IMR-90 (cell line): Measurements from ENCODE around the gene PRKN. TPM values are rescaled to one million over a fixed set of nuclear protein-coding genes. Genes with fewer than 3 reads are reported as not detected.

ENCODE experiments used
- ATAC-seq: fragments of 200-7000 bp; cut with Tn5 transposase; 2 replicates; pipeline ENCODE4 v1.9.1; 2020; ENCODE audit warnings: low read depth, mild to moderate bottlenecking, moderate library complexity
- BruUV-seq: library from RNA; stranded (reverse); fragments of 400-500 nt; replicated peaks from 2 replicates; lab custom pipeline; 2021; lab: Mats Ljungman, UMichigan
- CTCF ChIA-PET: fragments of 300-600 bp; formaldehyde crosslinking; extraction: SDS; loops from one replicate; lab custom pipeline; 2021; ENCODE audit warnings: antibody characterized with exemption; lab: Yijun Ruan, JAX
- POLR2A ChIA-PET: fragments of 300-600 bp; sonication (Branson Sonifier 250); formaldehyde crosslinking; loops from one replicate; lab custom pipeline; 2022; ENCODE audit warnings: antibody characterized with exemption; ENCODE audit not compliant: unreplicated experiment; lab: Charles Lee
- DNase-seq: peaks from one replicate; pipeline ENCODE4 v3.0.0; 2013
- H2AFZ ChIP-seq: replicated peaks from 2 replicates; pipeline ENCODE3; 2013; ENCODE audit warnings: low read length, mild to moderate bottlenecking; ENCODE audit not compliant: poor library complexity
- H2AK5ac ChIP-seq: 2 replicates; pipeline ENCODE4 v1.6.1; 2013; ENCODE audit warnings: low read depth, low read length, inconsistent platforms
- H2AK9ac ChIP-seq: replicated peaks from 2 replicates; pipeline ENCODE3; 2013; ENCODE audit warnings: mild to moderate bottlenecking, low read depth, low read length, moderate library complexity; ENCODE audit not compliant: poor library complexity
- H2BK120ac ChIP-seq: 2 replicates; pipeline ENCODE4 v1.6.1; 2013; ENCODE audit warnings: low read depth, low read length, inconsistent platforms
- H2BK15ac ChIP-seq: 3 replicates; pipeline ENCODE4 v1.6.1; 2013; ENCODE audit warnings: low read depth, low read length, inconsistent platforms
- H2BK20ac ChIP-seq: 2 replicates; pipeline ENCODE4 v1.6.1; 2013; ENCODE audit warnings: low read depth, mild to moderate bottlenecking, inconsistent platforms, low read length, moderate library complexity
- H2BK5ac ChIP-seq: 2 replicates; pipeline ENCODE4 v1.6.1; 2013; ENCODE audit warnings: mild to moderate bottlenecking, low read depth, low read length, inconsistent platforms; ENCODE audit not compliant: poor library complexity, severe bottlenecking
- H3K14ac ChIP-seq: replicated peaks from 2 replicates; pipeline ENCODE4 v1.6.1; 2013; ENCODE audit warnings: low read depth, low read length, inconsistent platforms
- H3K18ac ChIP-seq: 2 replicates; pipeline ENCODE4 v1.6.1; 2013; ENCODE audit warnings: low read depth, low read length, control low read depth
- H3K23ac ChIP-seq: 2 replicates; pipeline ENCODE4 v1.6.1; 2013; ENCODE audit warnings: low read depth, low read length, inconsistent platforms
- H3K27ac ChIP-seq: 2 replicates; pipeline ENCODE4 v1.5.1; 2013; ENCODE audit warnings: mild to moderate bottlenecking, control low read depth, low read length; ENCODE audit not compliant: insufficient read depth
- H3K27me3 ChIP-seq: 2 replicates; pipeline ENCODE4 v1.6.1; 2013; ENCODE audit warnings: low read length; ENCODE audit not compliant: control insufficient read depth, insufficient read depth
- H3K36me3 ChIP-seq: 2 replicates; pipeline ENCODE4 v1.6.1; 2013; ENCODE audit warnings: low read length, mixed read lengths; ENCODE audit not compliant: control insufficient read depth, insufficient read depth
- H3K4ac ChIP-seq: 2 replicates; pipeline ENCODE4 v1.6.1; 2013; ENCODE audit warnings: low read depth, low read length, inconsistent platforms
- H3K4me1 ChIP-seq: 2 replicates; pipeline ENCODE4 v1.6.1; 2013; ENCODE audit warnings: low read length, mixed read lengths; ENCODE audit not compliant: control insufficient read depth, insufficient read depth
- H3K4me2 ChIP-seq: 2 replicates; pipeline ENCODE4 v1.6.1; 2013; ENCODE audit warnings: low read depth, mild to moderate bottlenecking, control low read depth, low read length, moderate library complexity
- H3K4me3 ChIP-seq: 2 replicates; pipeline ENCODE4 v1.5.1; 2013; ENCODE audit warnings: low read depth, mild to moderate bottlenecking, control low read depth, low read length, moderate library complexity; ENCODE audit not compliant: insufficient read depth
- H3K56ac ChIP-seq: 2 replicates; pipeline ENCODE4 v1.6.1; 2013; ENCODE audit warnings: low read length, inconsistent platforms; ENCODE audit not compliant: insufficient read depth; ENCODE audit errors: extremely low read depth
- H3K79me1 ChIP-seq, 2 experiments: 2 replicates each; pipeline ENCODE4 v1.6.1; 2013; ENCODE audit warnings: low read length in 2 of 2, inconsistent platforms in 1 of 2, low read depth in 1 of 2
- H3K9ac ChIP-seq: 2 replicates; pipeline ENCODE4 v1.6.1; 2013; ENCODE audit warnings: low read depth, low read length, control low read depth
- H3K9me1 ChIP-seq: 2 replicates; pipeline ENCODE4 v1.6.1; 2013; ENCODE audit warnings: low read length, inconsistent platforms; ENCODE audit not compliant: insufficient read depth
- H3K9me3 ChIP-seq: 2 replicates; pipeline ENCODE4 v1.6.1; 2013; ENCODE audit warnings: low read length; ENCODE audit not compliant: control insufficient read depth, insufficient read depth
- H4K20me1 ChIP-seq: 2 replicates; pipeline ENCODE4 v1.6.1; 2013; ENCODE audit warnings: low read length, inconsistent platforms; ENCODE audit not compliant: insufficient read depth
- H4K5ac ChIP-seq: 2 replicates; pipeline ENCODE4 v1.6.1; 2013; ENCODE audit warnings: mild to moderate bottlenecking, low read depth, low read length, control low read depth
- H4K8ac ChIP-seq, 2 experiments: 2 replicates each; pipeline ENCODE4 v1.6.1; 2013; ENCODE audit warnings: low read depth in 2 of 2, low read length in 2 of 2, control low read depth in 1 of 2, inconsistent platforms in 1 of 2
- H4K91ac ChIP-seq: 2 replicates; pipeline ENCODE4 v1.6.1; 2013; ENCODE audit warnings: low read depth, low read length, inconsistent platforms; ENCODE audit not compliant: insufficient read depth
- BHLHE40 ChIP-seq: fragments of 150-350 bp; IDR thresholded peaks from 2 replicates; pipeline ENCODE4 v1.6.1; 2016; ENCODE audit warnings: mild to moderate bottlenecking, low read depth, low read length
- CEBPB ChIP-seq: IDR thresholded peaks from 2 replicates; pipeline ENCODE4 v1.6.1; 2012; ENCODE audit warnings: low read depth, low read length, improper control_type of control experiment
- MAZ ChIP-seq: IDR thresholded peaks from 2 replicates; pipeline ENCODE4 v1.6.1; 2012; ENCODE audit warnings: low read depth, mild to moderate bottlenecking, low read length, improper control_type of control experiment, moderate library complexity, borderline replicate concordance
- POLR2A ChIP-seq: IDR thresholded peaks from 2 replicates; pipeline ENCODE4 v1.6.1; 2012; ENCODE audit warnings: mild to moderate bottlenecking, low read depth, low read length
- RAD21 ChIP-seq: IDR thresholded peaks from 2 replicates; pipeline ENCODE4 v1.6.1; 2012; ENCODE audit warnings: low read length, improper control_type of control experiment
- WGBS, 2 experiments: methylation state at CpG; one replicate each; pipeline versions ENCODE4 v1.1.5 to v1.1.7; 2013; ENCODE audit warnings: missing lambda C conversion rate in 2 of 2; ENCODE audit not compliant: insufficient read length in 1 of 2; ENCODE audit errors: extremely low coverage in 2 of 2; 5-methylcytosine and 5-hydroxymethylcytosine counted together
- dilution Hi-C: fragments of 300-500 bp; cut with HindIII; formaldehyde crosslinking; loops from one replicate; pipeline ENCODE4 v1.14.3; 2018; ENCODE audit warnings: low sequenced_read_pairs; ENCODE audit not compliant: unreplicated experiment
- in situ Hi-C: fragments of 300-500 bp; cut with MboI; formaldehyde crosslinking; loops from 3 replicates; pipeline ENCODE4 v1.14.3; 2019; ENCODE audit warnings: low sequenced_read_pairs, inconsistent platforms, mixed read lengths
- intact Hi-C: fragments of 100-400 bp; cut with micrococcal nuclease; formaldehyde crosslinking; loops from 2 replicates; pipeline ENCODE4 v1.10.0; 2022
- polyA plus RNA-seq, 3 experiments: library from polyadenylated mRNA; depleted of rRNA; stranded (reverse); fragments of >200 nt; gene quantifications; 2 replicates each; pipeline ENCODE4 v1.2.3, GENCODE V29; 2012; ENCODE audit warnings: low replicate concordance in 1 of 3
- total RNA-seq: library from RNA; depleted of rRNA; stranded (reverse); fragments of >200 nt; gene quantifications from 2 replicates; pipeline ENCODE4 v1.2.3, GENCODE V29; 2012
- TF ChIP-seq, protein P1 (sequence below): fragments of 150-350 bp; IDR thresholded peaks from 2 replicates; pipeline ENCODE4 v1.6.1; 2017; ENCODE audit warnings: mild to moderate bottlenecking, antibody characterized with exemption, low read length, low read depth
- TF ChIP-seq, protein P2 (sequence below): fragments of 150-350 bp; IDR thresholded peaks from 2 replicates; pipeline ENCODE4 v1.6.1; 2016; ENCODE audit warnings: low read depth, mild to moderate bottlenecking, low read length, moderate library complexity, borderline replicate concordance

The PRKN gene
- total and polyA plus RNA-seq, 2 of the 4 experiments (the other 2 are of a cell fraction): 0.15 to 0.18 TPM

DNA sequence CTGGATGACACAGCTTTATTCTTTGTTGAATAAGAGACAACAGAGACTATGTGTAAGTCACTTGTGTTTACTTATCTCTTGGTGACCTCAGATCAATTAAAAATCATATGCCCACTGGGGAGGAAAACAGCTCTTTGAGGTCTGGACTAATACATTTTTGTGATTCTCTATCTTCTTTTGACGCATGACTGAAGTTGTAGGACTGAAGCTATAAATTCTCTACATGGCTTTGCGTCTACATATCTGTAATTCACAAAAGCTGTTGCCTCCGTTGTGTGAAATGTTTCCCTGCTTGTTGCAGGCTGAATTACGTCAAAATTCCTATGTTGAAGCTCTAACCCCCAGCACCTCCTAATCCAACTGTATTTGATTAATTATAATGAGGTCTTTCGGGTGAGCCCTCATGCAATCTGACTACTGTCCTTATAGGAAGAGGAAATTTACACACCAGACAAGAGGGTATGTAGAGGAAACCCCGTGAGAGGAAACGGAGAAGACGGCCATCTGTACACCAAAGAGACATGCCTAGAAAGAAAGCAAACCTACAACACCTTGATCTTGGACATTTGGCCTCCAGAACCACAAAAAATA lies 481.6 kb downstream of the PRKN start:
- TF ChIP-seq CEBPB (no peak), POLR2A (no peak), MAZ (no peak), BHLHE40 (no peak), RAD21 (no peak)
- TF ChIP-seq, protein P1, sequence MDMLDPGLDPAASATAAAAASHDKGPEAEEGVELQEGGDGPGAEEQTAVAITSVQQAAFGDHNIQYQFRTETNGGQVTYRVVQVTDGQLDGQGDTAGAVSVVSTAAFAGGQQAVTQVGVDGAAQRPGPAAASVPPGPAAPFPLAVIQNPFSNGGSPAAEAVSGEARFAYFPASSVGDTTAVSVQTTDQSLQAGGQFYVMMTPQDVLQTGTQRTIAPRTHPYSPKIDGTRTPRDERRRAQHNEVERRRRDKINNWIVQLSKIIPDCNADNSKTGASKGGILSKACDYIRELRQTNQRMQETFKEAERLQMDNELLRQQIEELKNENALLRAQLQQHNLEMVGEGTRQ: no peak
- TF ChIP-seq, protein P2, sequence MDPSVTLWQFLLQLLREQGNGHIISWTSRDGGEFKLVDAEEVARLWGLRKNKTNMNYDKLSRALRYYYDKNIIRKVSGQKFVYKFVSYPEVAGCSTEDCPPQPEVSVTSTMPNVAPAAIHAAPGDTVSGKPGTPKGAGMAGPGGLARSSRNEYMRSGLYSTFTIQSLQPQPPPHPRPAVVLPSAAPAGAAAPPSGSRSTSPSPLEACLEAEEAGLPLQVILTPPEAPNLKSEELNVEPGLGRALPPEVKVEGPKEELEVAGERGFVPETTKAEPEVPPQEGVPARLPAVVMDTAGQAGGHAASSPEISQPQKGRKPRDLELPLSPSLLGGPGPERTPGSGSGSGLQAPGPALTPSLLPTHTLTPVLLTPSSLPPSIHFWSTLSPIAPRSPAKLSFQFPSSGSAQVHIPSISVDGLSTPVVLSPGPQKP: no peak
- no CpG with 5 or more reads among the region's 8 CpGs for WGBS, 2 experiments
- POLR2A ChIA-PET: no interaction called here
- Histone ChIP-seq H2AK9ac (no peak overlapping the region), H2BK120ac (no peak overlapping the region), H2BK5ac (no peak overlapping the region), H3K14ac (no peak overlapping the region), H4K20me1 (no peaks in the 10 kb centered on the region), H3K79me1 (no peaks in the 10 kb centered on the region), H3K56ac (no peak overlapping the region), H3K36me3 (no peaks in the 10 kb centered on the region), H3K9me1 (no peaks in the 10 kb centered on the region), H3K9me3 (peaks cover 7% of the 10 kb centered on the region; the same call in 1 of the 2 replicates), H3K4me2 (no peak overlapping the region), H2BK20ac (no peak overlapping the region), H3K9ac (no peak overlapping the region), H3K18ac (no peak overlapping the region), H4K5ac (no peak overlapping the region), H4K8ac (no peak overlapping the region), H3K4ac (no peak overlapping the region), H4K91ac (no peak overlapping the region), H3K4me3 (no peak overlapping the region), H3K27me3 (no peaks in the 10 kb centered on the region), H3K4me1 (no peaks in the 10 kb centered on the region), H3K27ac (no peak overlapping the region), H2AFZ (no peak overlapping the region), H2AK5ac (no peak overlapping the region), H2BK15ac (no peak overlapping the region), H3K23ac (no peak overlapping the region)
- ATAC-seq (no peak), DNase-seq (no peak)
- in situ Hi-C loops: no loop called here
- BruUV-seq: no TSS peak
- dilution Hi-C loops: no loop called here
- intact Hi-C loops: no loop called here
- CTCF ChIA-PET: no interaction called here
